Smooth muscle cell (in vitro differentiated cells): ENCODE measurements around the gene SSBP3. TPM values are rescaled to one million over a fixed set of nuclear protein-coding genes. Genes with fewer than 3 reads are reported as not detected.
"Not testable (repeated sequence)": the region's sequence is repeated elsewhere in the genome, so short reads cannot be mapped to it uniquely, and the experiment has no call there.

Experiments used
- DNase-seq: peaks from one replicate; lab custom pipeline; 2025; ENCODE audit not compliant: unreplicated experiment; lab: John Stamatoyannopoulos, UW
- H2AFZ ChIP-seq: fragments of 200-600 bp; sonication (generic); 2 replicates; pipeline ENCODE4 v1.6.0; 2016; ENCODE audit warnings: antibody characterized with exemption, low read depth, mild to moderate bottlenecking
- H3F3A ChIP-seq: fragments of 200-600 bp; sonication (generic); 2 replicates; pipeline ENCODE4 v1.6.0; 2017; ENCODE audit warnings: antibody characterized with exemption, low read depth
- H3K27ac ChIP-seq: fragments of 200-600 bp; sonication (generic); 2 replicates; pipeline ENCODE4 v1.5.1; 2016; ENCODE audit warnings: low read depth, mild to moderate bottlenecking
- H3K27me3 ChIP-seq: fragments of 200-600 bp; sonication (generic); 2 replicates; pipeline ENCODE4 v1.6.1; 2016; ENCODE audit warnings: low read depth, mild to moderate bottlenecking
- H3K36me3 ChIP-seq: fragments of 200-600 bp; sonication (generic); 2 replicates; pipeline ENCODE4 v1.5.1; 2016; ENCODE audit warnings: low read depth
- H3K4me1 ChIP-seq: fragments of 200-600 bp; sonication (generic); 2 replicates; pipeline ENCODE4 v1.5.1; 2016; ENCODE audit warnings: low read depth
- H3K4me2 ChIP-seq: fragments of 200-600 bp; sonication (generic); 2 replicates; pipeline ENCODE4 v1.6.0; 2016; ENCODE audit warnings: mild to moderate bottlenecking
- H3K4me3 ChIP-seq: fragments of 200-600 bp; sonication (generic); 2 replicates; pipeline ENCODE4 v1.5.1; 2016; ENCODE audit warnings: mild to moderate bottlenecking
- H3K79me2 ChIP-seq: fragments of 200-600 bp; sonication (generic); 2 replicates; pipeline ENCODE4 v1.6.0; 2016; ENCODE audit warnings: low read depth, mild to moderate bottlenecking
- H3K9ac ChIP-seq: fragments of 200-600 bp; sonication (generic); 2 replicates; pipeline ENCODE4 v1.6.0; 2016; ENCODE audit warnings: low read depth
- H3K9me3 ChIP-seq: fragments of 200-600 bp; sonication (generic); replicated peaks from 2 replicates; pipeline ENCODE4 v1.5.1; 2016; ENCODE audit warnings: low read depth
- H4K20me1 ChIP-seq: fragments of 200-600 bp; sonication (generic); 2 replicates; pipeline ENCODE4 v1.6.0; 2016; ENCODE audit warnings: low read depth
- CTCF ChIP-seq: fragments of 200-600 bp; sonication (generic); IDR thresholded peaks from 2 replicates; pipeline ENCODE4 v1.5.1; 2017; ENCODE audit warnings: borderline replicate concordance, mild to moderate bottlenecking, antibody characterized with exemption; ENCODE audit not compliant: insufficient read depth, poor library complexity, severe bottlenecking
- WGBS: methylation state at CpG from one replicate; pipeline ENCODE4 v1.1.7; 2016; ENCODE audit warnings: low lambda C conversion rate; 5-methylcytosine and 5-hydroxymethylcytosine counted together
- polyA plus RNA-seq: library from polyadenylated mRNA; unstranded; fragments of >200 nt; fragmentation: Nextera tagmentation; extraction: Ambion mirVana; gene quantifications from 2 replicates; pipeline ENCODE4 v1.2.1, GENCODE V29; 2016
- total RNA-seq: library from RNA; depleted of rRNA; stranded (reverse); fragments of >200 nt; gene quantifications from 2 replicates; pipeline ENCODE4 v1.2.3, GENCODE V29; 2014

The SSBP3 gene
- total and polyA plus RNA-seq, 2 experiments from 2014 or later: 26.5 to 30.1 TPM

GRCh38 chr1:54394104-54394503 lies 12.1 kb downstream of the SSBP3 start:
- no peak overlapping the region for H2AFZ ChIP-seq
- WGBS: 98% methylated on average over 4 of the region's 4 CpGs
- no peak overlapping the region for H3K9ac ChIP-seq
- DNase-seq: no peak
- no peaks in the 10 kb centered on the region for H3K36me3 ChIP-seq
- no peak overlapping the region for H3K4me2 ChIP-seq
- H3K27me3 ChIP-seq: no peaks in the 10 kb centered on the region
- no peaks in the 10 kb centered on the region for H3F3A ChIP-seq
- peaks cover 99% of the 10 kb centered on the region for H4K20me1 ChIP-seq
- TF ChIP-seq CTCF: no peak
- no peaks in the 10 kb centered on the region for H3K9me3 ChIP-seq
- H3K27ac ChIP-seq: no peak overlapping the region
- H3K79me2 ChIP-seq: peaks cover 85% of the 10 kb centered on the region
- peaks cover 15% of the 10 kb centered on the region for H3K4me1 ChIP-seq
- no peak overlapping the region for H3K4me3 ChIP-seq

- Histone ChIP-seq H3K9ac (no peak overlapping the region), H2AFZ (no peak overlapping the region), H3K4me2 (no peak overlapping the region), H4K20me1 (peaks cover 99% of the 10 kb centered on the region), H3K4me1 (peaks cover 15% of the 10 kb centered on the region), H3K4me3 (no peak overlapping the region), H3F3A (no peaks in the 10 kb centered on the region), H3K36me3 (no peaks in the 10 kb centered on the region), H3K27ac (no peak overlapping the region), H3K79me2 (peaks cover 82% of the 10 kb centered on the region), H3K9me3 (no peaks in the 10 kb centered on the region), H3K27me3 (no peaks in the 10 kb centered on the region)
- 80% methylated on average over 3 of the region's 3 CpGs for WGBS
- no peak for TF ChIP-seq CTCF
- no peak for DNase-seq
Measured at GRCh38 chr1:54392401-54392800, 13.8 kb downstream of the SSBP3 start.

GRCh38 chr1:54391450-54392209 lies 14.6 kb downstream of the SSBP3 start:
- Histone ChIP-seq H3K27me3 (no peaks in the 10 kb centered on the region), H3K9me3 (no peaks in the 10 kb centered on the region), H3K4me2 (no peak overlapping the region), H3K4me3 (no peak overlapping the region), H3K4me1 (peaks cover 15% of the 10 kb centered on the region), H3K9ac (no peak overlapping the region), H3K27ac (no peak overlapping the region), H4K20me1 (peaks cover 99% of the 10 kb centered on the region), H3K36me3 (no peaks in the 10 kb centered on the region), H3K79me2 (peaks cover 82% of the 10 kb centered on the region), H2AFZ (no peak overlapping the region), H3F3A (no peaks in the 10 kb centered on the region)
- DNase-seq: no peak
- TF ChIP-seq CTCF: no peak
- WGBS: 91% methylated on average over 15 of the region's 15 CpGs

- Histone ChIP-seq H3K4me3 (no peak overlapping the region), H4K20me1 (peaks cover 99% of the 10 kb centered on the region), H3K79me2 (peaks cover 83% of the 10 kb centered on the region), H3K27me3 (no peaks in the 10 kb centered on the region), H3K4me1 (peaks cover 15% of the 10 kb centered on the region), H3K27ac (no peak overlapping the region), H3K4me2 (no peak overlapping the region), H2AFZ (no peak overlapping the region), H3K9me3 (no peaks in the 10 kb centered on the region), H3K36me3 (no peaks in the 10 kb centered on the region), H3K9ac (no peak overlapping the region), H3F3A (peaks cover 6% of the 10 kb centered on the region)
- no peak for DNase-seq
- TF ChIP-seq CTCF: no peak
- WGBS: 96% methylated on average over 24 of the region's 24 CpGs
Measured at GRCh38 chr1:54390655-54391054, 15.5 kb downstream of the SSBP3 start.

- not testable (repeated sequence) for H3K9me3 ChIP-seq, H3K27ac ChIP-seq, H3K36me3 ChIP-seq, H3K27me3 ChIP-seq, H3K4me3 ChIP-seq, H3K4me2 ChIP-seq, DNase-seq, H2AFZ ChIP-seq, H3K9ac ChIP-seq, H3F3A ChIP-seq
- H3K4me1 ChIP-seq: peaks cover 15% of the 10 kb centered on the region
- H3K79me2 ChIP-seq: peaks cover 79% of the 10 kb centered on the region
- H4K20me1 ChIP-seq: peaks cover 99% of the 10 kb centered on the region
- WGBS: 98% methylated on average over 2 of the region's 2 CpGs
Measured at GRCh38 chr1:54389608-54390007, 16.6 kb downstream of the SSBP3 start.
